ENCODE measurements around the gene CXXC5.
"Not testable (repeated sequence)": the region's sequence is repeated elsewhere in the genome, so short reads cannot be mapped to it uniquely, and the experiment has no call there.

Gene CXXC5

DNA sequence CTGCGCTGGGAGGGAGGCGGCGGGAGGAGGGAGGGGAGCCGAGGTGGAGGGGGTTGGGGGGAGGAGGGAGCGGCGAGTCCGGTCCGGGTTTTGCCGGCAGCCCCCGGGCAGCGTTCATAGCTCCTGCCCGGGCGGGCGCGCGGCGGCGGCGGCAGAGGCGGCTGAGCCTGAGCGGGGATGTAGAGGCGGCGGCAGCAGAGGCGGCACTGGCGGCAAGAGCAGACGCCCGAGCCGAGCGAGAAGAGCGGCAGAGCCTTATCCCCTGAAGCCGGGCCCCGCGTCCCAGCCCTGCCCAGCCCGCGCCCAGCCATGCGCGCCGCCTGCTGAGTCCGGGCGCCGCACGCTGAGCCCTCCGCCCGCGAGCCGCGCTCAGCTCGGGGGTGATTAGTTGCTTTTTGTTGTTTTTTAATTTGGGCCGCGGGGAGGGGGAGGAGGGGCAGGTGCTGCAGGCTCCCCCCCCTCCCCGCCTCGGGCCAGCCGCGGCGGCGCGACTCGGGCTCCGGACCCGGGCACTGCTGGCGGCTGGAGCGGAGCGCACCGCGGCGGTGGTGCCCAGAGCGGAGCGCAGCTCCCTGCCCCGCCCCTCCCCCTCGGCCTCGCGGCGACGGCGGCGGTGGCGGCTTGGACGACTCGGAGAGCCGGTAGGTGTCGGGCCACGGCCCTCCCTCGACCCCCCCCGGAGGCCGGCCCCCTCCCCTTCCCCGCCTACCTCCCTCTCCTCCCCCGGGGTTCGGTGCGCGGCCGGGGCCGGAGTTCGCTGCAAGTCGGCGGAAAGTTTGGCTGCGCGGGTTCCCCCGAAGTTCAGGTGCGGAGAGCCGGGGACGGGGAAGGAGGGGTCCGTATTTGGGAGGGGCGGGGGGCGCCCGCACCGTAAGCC lies at the start of gene CXXC5:
Gene CXXC5, plus strand, starts transcription at position 145 of the 877 bp plus-strand sequence. CDS start 32,175 bp downstream, outside the sequence.
- H3K9ac ChIP-seq (ENCODE audit: low read depth, low read length) = peak within 1 kb of the TSS; percentile 47
- peak within 1 kb of the TSS; percentile 75 for H3K4me3 ChIP-seq (ENCODE audit: low read depth, low read length)
- peaks cover 25% of the 10 kb centered on the region for H3K4me1 ChIP-seq (ENCODE audit: control insufficient read depth, insufficient read depth, low read length)
- no peaks in the 10 kb centered on the region for H3K9me3 ChIP-seq (ENCODE audit: control insufficient read depth, insufficient read depth, low read length)
- peaks cover 35% of the 10 kb centered on the region for H3K27me3 ChIP-seq (ENCODE audit: control insufficient read depth, insufficient read depth, low read length)
- no peaks in the 10 kb centered on the region for H3K36me3 ChIP-seq (ENCODE audit: control insufficient read depth, insufficient read depth, low read length)

DNA sequence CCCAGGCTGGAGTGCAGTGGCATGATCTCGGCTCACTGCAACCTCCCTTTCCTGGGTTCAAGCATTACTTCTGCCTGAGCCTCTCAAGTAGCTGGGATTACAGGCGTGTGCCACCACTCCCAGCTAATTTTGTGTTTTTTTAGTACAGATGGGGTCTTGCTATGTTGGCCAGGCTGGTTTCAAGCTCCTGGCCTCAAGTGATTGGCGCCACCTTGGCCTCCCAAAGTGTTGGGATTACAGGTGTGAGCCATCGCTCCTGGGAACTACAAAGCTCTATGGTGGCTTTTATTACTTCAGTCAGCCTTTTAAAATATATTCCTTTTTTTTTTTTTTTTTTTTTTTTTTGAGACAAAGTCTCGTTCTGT lies 49.6 kb upstream of the CXXC5 start:
- H3K4me3 ChIP-seq (ENCODE audit: low read depth, low read length); H3K9ac ChIP-seq (ENCODE audit: low read depth, low read length); H3K4me1 ChIP-seq (ENCODE audit: control insufficient read depth, insufficient read depth, low read length); H3K27me3 ChIP-seq (ENCODE audit: control insufficient read depth, insufficient read depth, low read length); H3K9me3 ChIP-seq (ENCODE audit: control insufficient read depth, insufficient read depth, low read length): not testable (repeated sequence)
- H3K36me3 ChIP-seq (ENCODE audit: control insufficient read depth, insufficient read depth, low read length) = peaks cover 10% of the 10 kb centered on the region

DNA sequence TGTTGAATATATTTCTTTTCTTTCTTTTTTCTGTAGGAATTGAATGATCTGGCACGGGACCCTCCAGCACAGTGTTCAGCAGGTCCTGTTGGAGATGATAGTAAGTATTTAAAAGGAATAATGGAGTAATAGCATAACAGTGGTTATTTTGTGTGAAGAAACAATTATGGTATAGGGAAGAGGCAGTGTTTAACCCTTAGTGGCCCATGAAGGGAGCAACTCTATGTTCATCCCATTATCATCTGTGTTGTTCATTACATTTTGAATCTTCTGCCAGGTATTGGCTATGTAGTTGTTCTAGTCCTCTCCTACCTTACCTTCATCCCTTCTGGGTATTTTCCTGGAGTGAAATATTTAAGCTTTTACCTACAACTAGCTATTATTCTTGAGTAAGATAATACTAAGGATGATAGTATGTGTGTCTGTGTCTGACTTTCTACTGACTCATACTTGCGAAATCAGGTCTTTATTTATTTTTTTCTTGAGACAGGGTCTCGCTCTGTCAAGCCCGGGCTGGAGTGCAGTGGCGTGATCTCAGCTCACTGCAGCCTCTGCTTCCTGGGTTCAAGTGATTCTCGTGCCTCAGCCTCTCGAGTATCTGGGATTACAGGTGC lies 47.7 kb upstream of the CXXC5 start:
- no peak overlapping the region for H3K9ac ChIP-seq (ENCODE audit: low read depth, low read length)
- H3K36me3 ChIP-seq (ENCODE audit: control insufficient read depth, insufficient read depth, low read length) = peaks cover 10% of the 10 kb centered on the region
- no peaks in the 10 kb centered on the region for H3K27me3 ChIP-seq (ENCODE audit: control insufficient read depth, insufficient read depth, low read length)
- H3K9me3 ChIP-seq (ENCODE audit: control insufficient read depth, insufficient read depth, low read length) = no peaks in the 10 kb centered on the region
- no peaks in the 10 kb centered on the region for H3K4me1 ChIP-seq (ENCODE audit: control insufficient read depth, insufficient read depth, low read length)
- H3K4me3 ChIP-seq (ENCODE audit: low read depth, low read length) = no peak overlapping the region

DNA sequence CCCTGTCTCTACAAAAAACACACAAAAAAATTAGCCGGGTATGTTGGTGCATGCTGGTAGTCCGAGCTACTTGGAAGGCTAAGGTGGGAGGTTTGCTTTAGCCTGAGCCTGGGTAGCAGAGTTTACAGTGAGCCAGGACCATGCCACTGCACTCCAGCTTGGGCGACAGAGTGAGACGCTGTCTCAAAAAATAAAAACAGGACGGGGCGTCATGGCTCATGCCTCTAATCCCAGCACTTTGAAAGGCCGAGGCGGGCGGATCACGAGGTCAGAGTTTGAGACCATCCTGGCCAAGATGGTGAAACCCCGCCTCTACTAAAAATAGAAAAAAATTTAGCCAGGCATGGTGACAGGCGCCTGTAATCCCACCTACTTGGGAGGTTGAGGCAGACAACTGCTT lies 46.7 kb upstream of the CXXC5 start:
- Histone ChIP-seq H3K27me3 (ENCODE audit: control insufficient read depth, insufficient read depth, low read length) (no peaks in the 10 kb centered on the region), H3K4me1 (ENCODE audit: control insufficient read depth, insufficient read depth, low read length) (no peaks in the 10 kb centered on the region), H3K4me3 (ENCODE audit: low read depth, low read length) (no peak overlapping the region), H3K36me3 (ENCODE audit: control insufficient read depth, insufficient read depth, low read length) (peaks cover 10% of the 10 kb centered on the region), H3K9ac (ENCODE audit: low read depth, low read length) (no peak overlapping the region), H3K9me3 (ENCODE audit: control insufficient read depth, insufficient read depth, low read length) (no peaks in the 10 kb centered on the region)

DNA sequence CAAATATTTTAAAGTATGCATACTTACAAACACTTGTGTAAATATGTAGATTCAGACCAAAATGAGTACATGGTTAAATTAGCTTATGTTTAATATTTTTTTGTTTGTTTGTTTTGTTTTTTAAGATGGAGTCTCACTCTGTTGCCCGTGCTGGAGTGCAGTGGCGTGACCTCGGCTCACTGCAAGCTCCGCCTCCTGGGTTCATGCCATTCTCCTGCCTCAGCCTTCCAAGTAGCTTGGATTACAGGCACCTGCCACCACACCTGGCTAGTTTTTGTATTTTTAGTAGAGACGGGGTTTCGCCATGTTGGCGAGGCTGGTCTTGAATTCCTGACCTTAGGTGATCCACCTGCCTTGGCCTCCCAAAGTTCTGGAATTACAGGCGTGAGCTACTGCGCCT lies 46.2 kb upstream of the CXXC5 start:
- peaks cover 10% of the 10 kb centered on the region for H3K36me3 ChIP-seq (ENCODE audit: control insufficient read depth, insufficient read depth, low read length)
- H3K4me3 ChIP-seq (ENCODE audit: low read depth, low read length); H3K4me1 ChIP-seq (ENCODE audit: control insufficient read depth, insufficient read depth, low read length); H3K9ac ChIP-seq (ENCODE audit: low read depth, low read length); H3K9me3 ChIP-seq (ENCODE audit: control insufficient read depth, insufficient read depth, low read length); H3K27me3 ChIP-seq (ENCODE audit: control insufficient read depth, insufficient read depth, low read length): not testable (repeated sequence)

DNA sequence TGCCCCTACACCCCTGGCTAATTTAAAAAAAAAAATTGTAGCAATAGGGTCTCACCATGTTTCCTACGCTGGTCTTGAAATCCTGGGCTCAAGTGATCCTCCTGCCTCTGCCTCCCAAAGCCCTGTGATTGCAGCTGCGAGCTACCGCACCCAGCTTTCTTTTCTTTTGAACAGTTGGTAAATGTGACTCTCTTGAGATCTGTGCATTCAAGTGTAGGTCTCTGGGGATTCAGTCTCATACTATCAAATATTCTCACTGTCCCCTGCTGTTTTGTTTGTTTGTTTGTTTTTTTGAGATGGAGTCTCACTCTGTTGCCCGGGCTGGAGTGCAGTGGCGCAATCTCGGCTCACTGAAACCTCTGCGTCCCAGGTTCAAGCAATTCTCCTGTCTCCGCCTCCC lies 42.3 kb upstream of the CXXC5 start:
- H3K4me3 ChIP-seq (ENCODE audit: low read depth, low read length) = no peak overlapping the region
- no peaks in the 10 kb centered on the region for H3K4me1 ChIP-seq (ENCODE audit: control insufficient read depth, insufficient read depth, low read length)
- H3K9ac ChIP-seq (ENCODE audit: low read depth, low read length) = no peak overlapping the region
- no peaks in the 10 kb centered on the region for H3K9me3 ChIP-seq (ENCODE audit: control insufficient read depth, insufficient read depth, low read length)
- no peaks in the 10 kb centered on the region for H3K27me3 ChIP-seq (ENCODE audit: control insufficient read depth, insufficient read depth, low read length)
- H3K36me3 ChIP-seq (ENCODE audit: control insufficient read depth, insufficient read depth, low read length) = peaks cover 10% of the 10 kb centered on the region

DNA sequence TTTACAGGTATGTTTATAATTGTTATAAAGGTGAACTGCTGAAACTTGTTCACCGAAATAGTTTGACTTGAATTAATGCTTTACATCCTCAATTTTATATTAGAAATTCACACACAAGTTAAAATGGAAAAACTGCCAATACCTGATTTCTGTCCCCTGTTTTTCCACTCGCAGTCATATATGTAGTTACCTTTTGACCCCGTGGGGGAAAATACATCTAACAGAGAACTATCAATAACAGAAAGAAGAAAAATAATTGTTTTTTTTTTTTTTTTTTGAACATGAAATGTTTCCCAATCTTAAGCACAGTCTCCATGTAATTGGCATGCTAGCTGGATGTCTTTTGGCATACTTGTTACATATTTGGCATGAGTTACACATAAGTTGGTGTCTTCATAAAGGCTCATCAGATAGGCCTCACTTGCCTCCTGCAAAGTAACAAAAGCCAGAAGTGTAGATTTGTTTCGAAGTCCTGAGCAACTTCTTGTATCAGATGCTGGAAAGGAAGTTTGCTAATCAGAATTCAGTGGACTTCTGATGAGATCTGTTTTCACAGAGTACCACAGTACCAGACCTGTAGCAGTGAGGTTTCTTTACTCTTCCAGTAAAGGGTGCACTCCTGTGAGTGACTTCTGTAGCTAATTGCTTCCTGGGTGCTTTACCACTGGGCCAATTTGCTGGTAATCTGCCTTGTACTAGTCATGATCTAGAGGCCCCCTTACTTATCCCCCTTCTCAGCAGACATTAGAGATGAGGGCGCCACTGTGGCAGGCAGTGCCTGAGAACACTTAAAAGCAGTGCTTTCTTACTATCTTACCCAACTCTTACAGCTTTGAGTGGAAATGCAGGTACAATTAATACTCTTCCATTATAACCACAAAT lies 36.2 kb upstream of the CXXC5 start:
- H3K4me1 ChIP-seq (ENCODE audit: control insufficient read depth, insufficient read depth, low read length) = no peaks in the 10 kb centered on the region
- H3K9me3 ChIP-seq (ENCODE audit: control insufficient read depth, insufficient read depth, low read length) = no peaks in the 10 kb centered on the region
- no peaks in the 10 kb centered on the region for H3K36me3 ChIP-seq (ENCODE audit: control insufficient read depth, insufficient read depth, low read length)
- H3K4me3 ChIP-seq (ENCODE audit: low read depth, low read length) = no peak overlapping the region
- H3K27me3 ChIP-seq (ENCODE audit: control insufficient read depth, insufficient read depth, low read length) = no peaks in the 10 kb centered on the region
- no peak overlapping the region for H3K9ac ChIP-seq (ENCODE audit: low read depth, low read length)

DNA sequence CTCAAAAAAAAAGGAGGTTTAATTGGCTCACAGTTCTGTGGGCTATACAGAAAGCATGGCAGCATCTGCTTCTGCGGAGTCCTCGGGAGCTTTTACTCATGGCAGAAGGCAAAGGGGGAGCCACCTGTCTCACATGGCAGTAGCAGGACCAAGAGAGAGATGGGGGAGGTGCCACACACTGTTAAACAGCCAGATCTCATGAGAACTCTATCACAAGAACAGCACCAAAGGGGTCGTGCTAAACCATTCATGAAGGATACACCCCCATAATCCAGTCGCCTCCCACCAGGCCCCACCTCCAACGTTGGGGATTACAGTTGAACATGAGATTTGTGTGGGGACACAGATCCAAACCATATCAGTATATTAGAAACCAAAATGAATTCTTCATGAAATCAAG lies 28.3 kb upstream of the CXXC5 start:
- H3K27me3 ChIP-seq (ENCODE audit: control insufficient read depth, insufficient read depth, low read length) = no peaks in the 10 kb centered on the region
- no peak overlapping the region for H3K9ac ChIP-seq (ENCODE audit: low read depth, low read length)

DNA sequence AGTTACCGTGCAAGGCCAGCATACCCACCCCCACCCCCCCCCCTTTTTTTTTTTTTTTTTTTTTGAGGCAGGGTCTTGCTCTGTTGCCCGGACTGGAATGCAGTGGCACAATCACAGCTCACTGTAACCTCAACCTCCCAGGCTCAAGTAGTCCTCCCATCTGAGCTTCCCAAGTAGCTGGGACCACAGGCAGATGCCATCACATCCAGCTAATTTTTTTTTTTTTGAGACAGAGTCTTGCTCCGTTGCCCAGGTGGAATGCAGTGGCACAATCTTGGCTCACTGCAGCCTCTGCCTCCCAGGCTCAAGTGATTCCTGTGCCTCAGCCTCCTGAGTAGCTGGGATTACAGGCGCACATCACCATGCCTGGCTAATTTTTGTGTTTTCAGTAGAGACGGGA lies 22.8 kb upstream of the CXXC5 start:
- not testable (repeated sequence) for H3K27me3 ChIP-seq (ENCODE audit: control insufficient read depth, insufficient read depth, low read length); H3K9ac ChIP-seq (ENCODE audit: low read depth, low read length); H3K9me3 ChIP-seq (ENCODE audit: control insufficient read depth, insufficient read depth, low read length); H3K4me3 ChIP-seq (ENCODE audit: low read depth, low read length); H3K4me1 ChIP-seq (ENCODE audit: control insufficient read depth, insufficient read depth, low read length)
- H3K36me3 ChIP-seq (ENCODE audit: control insufficient read depth, insufficient read depth, low read length) = peaks cover 22% of the 10 kb centered on the region

More for the DNA sequence above, 28.3 kb upstream of the CXXC5 start:
- no peaks in the 10 kb centered on the region for H3K9me3 ChIP-seq (ENCODE audit: control insufficient read depth, insufficient read depth, low read length)
- H3K4me1 ChIP-seq (ENCODE audit: control insufficient read depth, insufficient read depth, low read length) = no peaks in the 10 kb centered on the region
- H3K4me3 ChIP-seq (ENCODE audit: low read depth, low read length) = no peak overlapping the region
- peaks cover 19% of the 10 kb centered on the region for H3K36me3 ChIP-seq (ENCODE audit: control insufficient read depth, insufficient read depth, low read length)

DNA sequence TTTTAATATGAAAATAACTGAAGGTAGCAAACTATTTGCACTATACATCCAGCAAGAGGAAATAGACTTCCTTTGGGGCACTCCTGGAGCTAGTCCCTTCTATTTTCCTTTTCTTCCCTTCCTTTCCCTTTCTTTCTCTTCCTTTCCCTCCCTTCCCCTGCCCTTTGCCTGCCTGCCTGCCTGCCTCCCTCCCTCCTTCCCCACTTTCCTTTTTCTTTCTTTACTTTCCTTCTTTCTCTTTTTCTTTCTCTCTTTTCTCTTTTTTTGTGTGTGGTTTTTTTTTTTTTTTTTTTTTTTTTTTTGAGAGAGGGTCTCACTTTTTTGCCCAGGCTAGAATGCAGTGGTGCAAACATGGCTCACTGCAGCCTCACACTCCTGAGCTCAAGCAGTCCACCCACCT lies 17.3 kb upstream of the CXXC5 start:
- H3K36me3 ChIP-seq (ENCODE audit: control insufficient read depth, insufficient read depth, low read length) = peaks cover 13% of the 10 kb centered on the region
- peaks cover 11% of the 10 kb centered on the region for H3K4me1 ChIP-seq (ENCODE audit: control insufficient read depth, insufficient read depth, low read length)
- H3K27me3 ChIP-seq (ENCODE audit: control insufficient read depth, insufficient read depth, low read length) = no peaks in the 10 kb centered on the region
- no peak overlapping the region for H3K9ac ChIP-seq (ENCODE audit: low read depth, low read length)
- H3K9me3 ChIP-seq (ENCODE audit: control insufficient read depth, insufficient read depth, low read length) = no peaks in the 10 kb centered on the region
- no peak overlapping the region for H3K4me3 ChIP-seq (ENCODE audit: low read depth, low read length)

DNA sequence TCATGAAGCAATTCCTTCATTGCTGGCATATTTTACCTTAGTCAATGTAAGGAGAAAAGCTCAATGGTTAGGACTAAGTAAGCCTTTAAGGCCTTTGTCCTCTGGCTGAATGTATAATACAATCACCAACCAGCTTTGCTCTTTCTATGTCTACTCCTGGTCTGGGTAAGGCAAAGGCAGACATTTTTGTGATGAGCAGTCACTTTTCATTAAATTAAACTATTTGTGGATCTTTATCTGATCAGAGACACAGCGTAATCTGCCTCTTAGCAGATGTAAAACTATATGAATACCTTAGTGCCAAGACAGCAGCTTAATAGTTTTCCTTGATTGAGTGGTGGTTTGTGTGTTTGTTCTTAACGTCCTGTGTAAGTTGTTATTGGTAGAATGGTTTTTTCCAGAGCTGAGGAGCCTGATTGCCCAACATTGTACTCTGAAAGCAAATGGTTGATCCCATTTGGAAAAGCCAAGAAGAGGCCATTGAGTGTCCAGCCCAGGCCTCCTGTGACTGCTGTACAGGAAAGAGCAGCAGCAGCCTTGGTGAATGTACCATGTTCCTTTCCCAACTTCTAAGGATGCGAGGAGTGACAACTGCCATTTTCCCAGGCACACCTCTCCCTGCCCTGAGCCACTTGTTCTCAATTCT lies 16.5 kb upstream of the CXXC5 start:
- no peaks in the 10 kb centered on the region for H3K9me3 ChIP-seq (ENCODE audit: control insufficient read depth, insufficient read depth, low read length)
- peaks cover 16% of the 10 kb centered on the region for H3K4me1 ChIP-seq (ENCODE audit: control insufficient read depth, insufficient read depth, low read length)
- H3K27me3 ChIP-seq (ENCODE audit: control insufficient read depth, insufficient read depth, low read length) = no peaks in the 10 kb centered on the region
- no peak overlapping the region for H3K9ac ChIP-seq (ENCODE audit: low read depth, low read length)
- H3K4me3 ChIP-seq (ENCODE audit: low read depth, low read length) = no peak overlapping the region
- peaks cover 7% of the 10 kb centered on the region for H3K36me3 ChIP-seq (ENCODE audit: control insufficient read depth, insufficient read depth, low read length)
